Epithelial cell of proximal tubule (primary cell): ENCODE data around the gene SUMO2. TPM values are rescaled to one million over a fixed set of nuclear protein-coding genes. Genes with fewer than 3 reads are reported as not detected.
A peak's percentile ranks its signal among the peaks of the same experiment; 100 is the strongest.

Experiments
- DNase-seq: peaks from one replicate; pipeline ENCODE4 v3.0.0-alpha.2; 2011; ENCODE audit warnings: low read depth
- H3K4me3 ChIP-seq: 2 replicates; pipeline ENCODE4 v1.5.1; 2011; ENCODE audit warnings: low read depth, mild to moderate bottlenecking, low read length
- total RNA-seq: library from RNA; depleted of rRNA; stranded (reverse); fragments of >200 nt; gene quantifications from 2 replicates; pipeline ENCODE4 v1.2.3, GENCODE V29; 2015
- TF ChIP-seq, protein P1 (sequence below): conservative IDR thresholded peaks from 2 replicates; pipeline ENCODE4 v1.5.1; 2012; ENCODE audit warnings: low read depth, mild to moderate bottlenecking, low read length

The SUMO2 gene
- total RNA-seq, 1 donor from 2014 or later, result 166 TPM

DNA sequence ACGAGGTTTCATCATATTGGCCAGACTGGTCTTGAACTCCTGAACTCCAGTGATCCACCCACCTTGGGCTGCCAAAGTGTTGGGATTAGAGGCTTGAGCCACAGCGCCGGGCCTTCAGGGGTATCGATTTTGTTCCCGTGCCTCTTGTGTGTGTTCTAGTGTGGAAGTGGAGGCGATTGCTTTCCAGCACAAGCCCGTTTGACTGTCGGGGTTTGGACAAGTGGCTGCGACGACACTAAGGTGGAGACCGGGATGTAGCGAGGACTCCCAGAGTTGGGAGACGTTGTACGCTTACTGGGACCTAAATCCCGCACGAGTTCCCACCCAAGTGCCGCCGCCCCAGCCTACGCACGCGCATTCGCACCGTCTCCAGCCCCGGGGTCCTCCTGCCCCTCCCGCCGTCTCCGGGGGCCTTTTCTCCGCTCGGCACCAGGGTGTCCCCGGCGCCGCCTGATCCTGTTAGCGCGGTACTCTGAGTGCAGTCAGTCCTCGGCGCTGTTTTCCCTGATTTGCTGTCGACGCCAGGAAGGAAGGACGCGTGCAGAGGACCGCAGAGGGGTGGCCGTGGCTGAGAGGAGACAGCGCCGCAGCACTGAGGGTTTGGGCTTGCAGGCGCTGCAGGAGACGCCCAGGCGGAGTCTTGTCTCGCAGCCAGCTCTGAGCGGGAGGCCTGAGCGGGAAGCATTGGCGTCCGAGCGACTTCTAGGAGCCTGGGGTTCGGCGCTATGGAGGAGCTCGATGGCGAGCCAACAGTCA is 22.5 kb upstream of the SUMO2 start, which contains the start of gene NUP85:
NUP85 (plus strand) TSS at position 643 of the 756 bp plus-strand sequence; CDS start at position 726, 83 bp downstream.
- H3K4me3 ChIP-seq, result peak within 1 kb of the TSS; percentile 100
- TF ChIP-seq, protein P1, sequence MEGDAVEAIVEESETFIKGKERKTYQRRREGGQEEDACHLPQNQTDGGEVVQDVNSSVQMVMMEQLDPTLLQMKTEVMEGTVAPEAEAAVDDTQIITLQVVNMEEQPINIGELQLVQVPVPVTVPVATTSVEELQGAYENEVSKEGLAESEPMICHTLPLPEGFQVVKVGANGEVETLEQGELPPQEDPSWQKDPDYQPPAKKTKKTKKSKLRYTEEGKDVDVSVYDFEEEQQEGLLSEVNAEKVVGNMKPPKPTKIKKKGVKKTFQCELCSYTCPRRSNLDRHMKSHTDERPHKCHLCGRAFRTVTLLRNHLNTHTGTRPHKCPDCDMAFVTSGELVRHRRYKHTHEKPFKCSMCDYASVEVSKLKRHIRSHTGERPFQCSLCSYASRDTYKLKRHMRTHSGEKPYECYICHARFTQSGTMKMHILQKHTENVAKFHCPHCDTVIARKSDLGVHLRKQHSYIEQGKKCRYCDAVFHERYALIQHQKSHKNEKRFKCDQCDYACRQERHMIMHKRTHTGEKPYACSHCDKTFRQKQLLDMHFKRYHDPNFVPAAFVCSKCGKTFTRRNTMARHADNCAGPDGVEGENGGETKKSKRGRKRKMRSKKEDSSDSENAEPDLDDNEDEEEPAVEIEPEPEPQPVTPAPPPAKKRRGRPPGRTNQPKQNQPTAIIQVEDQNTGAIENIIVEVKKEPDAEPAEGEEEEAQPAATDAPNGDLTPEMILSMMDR, result no peak
- DNase-seq, result peak; percentile 45

DNA sequence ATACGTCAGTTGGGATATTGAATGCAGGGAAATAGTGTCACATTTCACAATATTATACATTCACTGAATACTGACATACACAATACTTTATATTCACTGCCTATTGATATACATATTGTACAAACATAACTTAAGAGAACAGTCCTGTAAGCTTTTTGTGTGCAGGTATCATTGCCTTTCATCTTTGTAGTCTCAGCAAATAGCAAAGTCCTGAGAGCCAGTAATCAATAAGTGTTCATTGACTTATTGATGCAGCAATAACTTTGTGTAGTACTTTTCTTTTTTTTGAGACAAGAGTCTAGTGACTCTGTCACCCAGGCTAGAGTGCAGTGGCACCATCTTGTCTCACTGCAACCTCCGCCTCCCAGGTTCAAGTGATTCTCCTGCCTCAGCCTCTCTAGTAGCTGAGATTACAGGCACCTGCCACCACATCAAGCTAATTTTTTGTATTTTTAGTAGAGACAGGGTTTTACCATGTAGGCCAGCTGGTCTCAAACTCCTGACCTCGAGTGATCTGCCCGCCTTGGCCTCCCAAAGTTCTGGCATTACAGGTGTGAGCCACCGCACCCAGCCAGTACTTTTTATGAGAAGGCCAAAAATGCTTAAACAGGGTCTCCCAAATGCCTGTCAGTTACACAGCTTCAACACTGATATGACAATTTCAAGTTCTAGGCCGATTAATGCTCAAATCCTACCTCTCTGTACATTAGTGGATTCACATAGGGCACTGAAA is 17.3 kb upstream of the SUMO2 start:
- DNase-seq, result no peak
- TF ChIP-seq, protein P1, result no peak
- H3K4me3 ChIP-seq, result no peak overlapping the region

DNA sequence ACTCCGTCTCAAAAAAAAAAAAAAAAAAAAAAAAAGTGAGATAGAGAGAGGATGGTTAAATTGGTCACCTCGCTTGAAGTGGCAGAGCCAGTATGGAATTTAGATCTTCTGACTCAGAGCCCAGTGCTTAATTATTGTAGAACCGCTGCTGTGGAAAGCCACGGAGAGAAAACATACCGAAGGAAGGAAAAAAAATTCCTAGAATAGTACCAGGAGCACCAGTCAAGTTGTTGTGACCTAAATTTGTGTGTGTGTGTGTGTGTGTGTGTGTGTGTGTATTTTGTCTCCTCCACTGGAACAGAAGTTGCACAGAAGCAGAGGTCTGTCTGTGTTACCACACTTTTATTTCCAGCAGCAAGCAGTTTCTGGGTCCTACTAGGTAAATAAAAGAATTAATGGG is 12.1 kb upstream of the SUMO2 start:
- TF ChIP-seq, protein P1, result no peak
- H3K4me3 ChIP-seq, result no peak overlapping the region
- DNase-seq, result peak; percentile 96

DNA sequence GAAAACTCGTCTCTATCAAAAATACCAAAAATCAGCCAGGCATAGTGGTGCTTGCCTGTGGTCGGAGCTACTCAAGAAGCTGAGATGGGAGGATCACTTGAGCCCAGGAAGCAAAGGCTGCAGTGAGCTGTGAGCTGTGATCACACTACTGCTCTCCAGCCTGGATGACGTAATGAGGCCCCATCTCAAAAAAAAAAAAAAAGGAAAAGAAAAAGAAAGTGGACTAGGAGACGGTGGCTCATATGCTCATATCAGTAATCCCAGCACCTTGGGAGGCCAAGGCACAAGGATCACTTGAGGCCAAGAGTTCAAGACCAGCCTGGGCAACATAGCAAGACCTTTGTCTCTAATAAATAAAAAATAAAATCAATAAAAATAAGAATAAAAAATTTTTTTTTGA is 8.8 kb upstream of the SUMO2 start:
- H3K4me3 ChIP-seq, result no peak overlapping the region
- DNase-seq, result peak; percentile 45
- TF ChIP-seq, protein P1, result no peak

DNA sequence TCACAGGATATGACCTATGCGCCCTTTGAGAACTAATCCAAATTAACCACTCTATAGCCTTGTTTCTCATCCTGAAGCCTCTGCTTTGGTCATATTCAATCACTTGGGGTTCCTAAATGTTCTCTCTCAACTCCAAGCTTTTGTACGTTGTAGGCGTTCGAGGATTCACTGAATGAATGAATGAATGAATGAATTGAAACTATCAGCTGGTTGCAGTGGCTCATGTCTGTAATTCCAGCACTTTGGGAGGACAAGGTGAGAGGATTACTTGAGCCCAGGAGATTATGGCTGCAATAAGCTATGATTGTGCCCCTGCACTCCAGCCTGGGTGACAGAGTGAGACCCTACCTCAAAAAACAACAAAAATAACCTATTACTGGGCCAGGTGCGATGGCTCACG is 5.9 kb upstream of the SUMO2 start:
- no peak overlapping the region for H3K4me3 ChIP-seq
- DNase-seq, result no peak
- TF ChIP-seq, protein P1, result no peak

DNA sequence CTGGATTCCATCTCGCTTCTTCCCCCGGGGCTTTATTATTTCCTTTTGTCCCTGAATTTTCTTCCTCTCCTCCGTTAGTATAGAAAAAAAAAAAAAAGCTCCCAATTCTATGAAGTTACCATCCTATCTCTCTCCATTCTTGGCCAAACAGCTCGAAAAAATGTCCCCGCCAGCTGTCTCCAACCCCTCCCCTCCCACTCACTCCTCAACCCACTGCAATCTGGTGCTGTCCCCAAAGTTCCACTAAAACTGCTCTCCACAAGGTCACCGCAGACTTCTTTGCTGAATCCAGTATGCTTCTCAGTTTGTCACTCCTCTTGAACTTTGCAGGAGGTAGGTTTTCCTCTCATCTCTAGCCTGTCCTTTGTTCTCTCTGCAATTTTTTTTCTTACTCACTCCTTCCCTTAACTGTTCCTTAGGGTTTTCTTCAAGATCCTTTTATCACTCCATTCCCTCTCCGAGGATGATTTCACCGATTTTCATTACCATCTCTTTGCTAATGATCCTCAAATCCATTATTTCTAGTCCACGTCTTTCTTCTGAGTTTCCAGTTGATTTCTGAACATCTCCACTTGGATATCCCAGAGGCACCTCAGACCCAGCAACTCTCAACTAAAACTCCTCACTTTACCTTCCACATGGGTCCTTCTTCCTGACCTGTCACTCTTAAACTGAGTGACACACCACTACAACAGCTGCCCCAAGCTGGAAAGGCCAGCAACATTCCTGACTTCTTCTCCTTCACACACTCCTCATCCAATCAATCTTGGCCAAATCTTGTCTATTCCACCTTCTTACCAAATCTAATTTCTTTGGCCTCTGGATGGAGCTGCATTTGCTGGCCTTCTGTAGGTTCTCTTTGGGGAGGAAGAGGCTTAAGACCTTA is 1.5 kb upstream of the SUMO2 start:
- DNase-seq, result no peak
- TF ChIP-seq, protein P1, result no peak
- H3K4me3 ChIP-seq, result no peak overlapping the region
